Measurements from ENCODE around the gene VPS11. TPM values are rescaled to one million over a fixed set of nuclear protein-coding genes. Genes with fewer than 3 reads are reported as not detected.

Gene VPS11
- total RNA-seq, 2 experiments from 2014 or later: 23.3 to 32.2 TPM

DNA sequence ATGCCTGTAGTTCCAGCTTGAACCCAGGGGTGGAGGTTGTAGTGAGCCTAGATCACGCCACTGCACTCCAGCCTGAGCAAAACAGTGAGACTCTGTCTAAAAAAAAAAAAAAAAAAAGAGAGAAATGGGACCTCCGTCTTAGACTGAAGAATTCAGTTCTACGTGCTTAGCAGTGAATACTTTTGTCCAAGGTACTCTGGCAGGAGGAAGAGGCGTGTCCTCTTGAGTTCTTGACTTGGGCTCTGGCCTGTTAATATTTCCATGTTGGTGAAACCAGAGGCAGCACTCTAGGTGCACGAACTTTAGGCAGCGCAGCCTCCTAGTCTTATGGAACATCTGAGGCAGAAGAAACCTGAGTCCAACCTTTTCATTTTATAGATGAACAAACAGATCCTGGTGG is 19.5 kb downstream of the VPS11 start:
- no peak for TF ChIP-seq CTCF (conservative IDR thresholded peaks at IDR 0.05; ENCODE audit: low read length)
- no peak for TF ChIP-seq EZH2phosphoT487 (IDR thresholded peaks at IDR 0.05; ENCODE audit: borderline replicate concordance, low read depth, low read length)
- Histone ChIP-seq H3K4me2 (ENCODE audit: low read length) (no peak overlapping the region), H2AFZ (ENCODE audit: low read length) (no peak overlapping the region), H3K9me2 (ENCODE audit: insufficient read depth, low read length) (no peaks in the 10 kb centered on the region), H4K20me1 (ENCODE audit: insufficient read depth, low read length) (0 out of 2 replicates have a peak, but pooled peaks cover 1% of the 10 kb centered on the region), H3K4me3 (ENCODE audit: low read depth, low read length, poor library complexity, severe bottlenecking) (no peak overlapping the region), H3K9me3 (ENCODE audit: low read length) (no peaks in the 10 kb centered on the region), H3K36me3 (ENCODE audit: insufficient read depth, low read length) (peaks cover 20% of the 10 kb centered on the region), H3K27ac (ENCODE audit: low read depth, low read length, poor library complexity, severe bottlenecking) (no peak overlapping the region), H3K79me2 (ENCODE audit: insufficient read depth, low read depth, low read length) (peaks cover 12% of the 10 kb centered on the region; the same call in 1 of the 2 replicates), H3K4me1 (ENCODE audit: insufficient read depth, low read length, poor library complexity, severe bottlenecking) (peaks cover 51% of the 10 kb centered on the region)
- CTCF ChIA-PET (ENCODE audit: unreplicated experiment): no interaction called here
- no TSS peak for BruUV-seq (replicated peaks)
- DNase-seq (ENCODE audit: low spot score): no peak
- intact Hi-C loops (cut with micrococcal nuclease; ENCODE audit: unreplicated experiment): no loop called here
- POLR2A ChIA-PET: interaction anchor here (1.0 to 4.5 kb wide), 3 partner anchors 9 to 22 kb away, joined by 3 to 39 read pairs (median 4); partner anchors contain the start of gene C2CD2L

DNA sequence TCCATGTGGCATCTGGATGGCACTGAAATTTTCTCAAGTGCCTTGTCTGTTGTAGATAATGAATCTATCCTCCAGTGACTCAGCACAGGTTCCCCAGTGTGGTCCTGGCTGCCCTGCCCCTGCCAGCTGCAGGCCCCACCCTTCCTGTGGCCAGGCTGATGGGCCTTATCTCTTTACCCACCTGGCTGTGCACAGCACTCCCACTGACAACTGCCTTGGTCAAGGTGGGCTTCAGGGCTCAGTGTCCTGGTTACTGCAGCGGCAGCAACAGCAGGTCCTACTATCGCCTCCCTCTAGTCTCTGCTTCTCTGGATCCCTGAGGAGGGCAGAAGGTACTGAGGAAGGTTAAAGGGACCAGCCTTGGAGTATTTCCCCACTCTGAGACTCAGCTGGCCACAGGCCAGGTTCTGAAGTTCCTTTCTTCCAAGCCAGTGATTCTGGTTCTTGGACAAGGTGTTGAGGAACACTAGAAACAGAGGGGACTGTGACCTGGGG is 20.2 kb downstream of the VPS11 start:
- H3K4me3 ChIP-seq (ENCODE audit: low read depth, low read length, poor library complexity, severe bottlenecking): no peak overlapping the region
- CTCF ChIA-PET (ENCODE audit: unreplicated experiment): no interaction called here
- no TSS peak for BruUV-seq (replicated peaks)
- intact Hi-C loops (cut with micrococcal nuclease; ENCODE audit: unreplicated experiment): no loop called here
- no peak for TF ChIP-seq CTCF (conservative IDR thresholded peaks at IDR 0.05; ENCODE audit: low read length)
- no peak for TF ChIP-seq EZH2phosphoT487 (IDR thresholded peaks at IDR 0.05; ENCODE audit: borderline replicate concordance, low read depth, low read length)
- H4K20me1 ChIP-seq (ENCODE audit: insufficient read depth, low read length): 0 out of 2 replicates have a peak, but pooled peaks cover 6% of the 10 kb centered on the region
- DNase-seq (ENCODE audit: low spot score): no peak
- H3K27ac ChIP-seq (ENCODE audit: low read depth, low read length, poor library complexity, severe bottlenecking): no peak overlapping the region
- H3K9me3 ChIP-seq (ENCODE audit: low read length): no peaks in the 10 kb centered on the region
- no peak overlapping the region for H2AFZ ChIP-seq (ENCODE audit: low read length)
- POLR2A ChIA-PET: interaction anchor here (0.6 kb wide), 1 partner anchor 12 kb away, joined by 4 read pairs; no protein-coding TSS in a partner anchor
- H3K9me2 ChIP-seq (ENCODE audit: insufficient read depth, low read length): no peaks in the 10 kb centered on the region
- peaks cover 58% of the 10 kb centered on the region for H3K4me1 ChIP-seq (ENCODE audit: insufficient read depth, low read length, poor library complexity, severe bottlenecking)
- peaks cover 16% of the 10 kb centered on the region; the same call in 1 of the 2 replicates for H3K79me2 ChIP-seq (ENCODE audit: insufficient read depth, low read depth, low read length)
- H3K4me2 ChIP-seq (ENCODE audit: low read length): no peak overlapping the region
- H3K36me3 ChIP-seq (ENCODE audit: insufficient read depth, low read length): peaks cover 20% of the 10 kb centered on the region

GRCh38 chr11:119088406-119088805 is 20.8 kb downstream of the VPS11 start:
- no peak for DNase-seq (ENCODE audit: low spot score)
- peaks cover 22% of the 10 kb centered on the region for H3K79me2 ChIP-seq (ENCODE audit: insufficient read depth, low read depth, low read length)
- H3K9me3 ChIP-seq (ENCODE audit: low read length): no peaks in the 10 kb centered on the region
- ChIA-PET POLR2A (interaction anchor here (0.6 to 0.9 kb wide), 3 partner anchors 14 to 286 kb away, joined by 3 to 5 read pairs (median 3); partner anchors contain the start of gene DPAGT1), CTCF (ENCODE audit: unreplicated experiment) (no interaction called here)
- intact Hi-C loops (cut with micrococcal nuclease; ENCODE audit: unreplicated experiment): no loop called here
- H4K20me1 ChIP-seq (ENCODE audit: insufficient read depth, low read length): peaks cover 13% of the 10 kb centered on the region
- H3K36me3 ChIP-seq (ENCODE audit: insufficient read depth, low read length): peaks cover 26% of the 10 kb centered on the region
- no peak overlapping the region for H3K27ac ChIP-seq (ENCODE audit: low read depth, low read length, poor library complexity, severe bottlenecking)
- no peak overlapping the region for H2AFZ ChIP-seq (ENCODE audit: low read length)
- TF ChIP-seq CTCF (conservative IDR thresholded peaks at IDR 0.05; ENCODE audit: low read length): no peak
- TF ChIP-seq EZH2phosphoT487 (IDR thresholded peaks at IDR 0.05; ENCODE audit: borderline replicate concordance, low read depth, low read length): no peak
- no peak overlapping the region for H3K4me2 ChIP-seq (ENCODE audit: low read length)
- no TSS peak for BruUV-seq (replicated peaks)
- H3K9me2 ChIP-seq (ENCODE audit: insufficient read depth, low read length): no peaks in the 10 kb centered on the region
- peaks cover 61% of the 10 kb centered on the region for H3K4me1 ChIP-seq (ENCODE audit: insufficient read depth, low read length, poor library complexity, severe bottlenecking)
- H3K4me3 ChIP-seq (ENCODE audit: low read depth, low read length, poor library complexity, severe bottlenecking): no peak overlapping the region

Data from OCI-LY7 (cell line).